ENCODE measurements around the gene ZBTB1.
A peak's percentile ranks its signal among the peaks of the same experiment; 100 is the strongest.

ZBTB1 gene

GRCh38 chr14:64463195-64463594, 41.4 kb upstream of the ZBTB1 start:
- TF ChIP-seq CTCF (IDR thresholded peaks at IDR 0.05; ENCODE audit: insufficient read depth, low read length, poor library complexity, severe bottlenecking) = no peak
- TF ChIP-seq EZH2phosphoT487 (conservative IDR thresholded peaks at IDR 0.05; ENCODE audit: low read length) = no peak
- Histone ChIP-seq H3K4me3 (ENCODE audit: insufficient read depth, low read length, poor library complexity, severe bottlenecking) (no peak overlapping the region), H4K20me1 (ENCODE audit: low read depth, low read length) (no peaks in the 10 kb centered on the region), H3K36me3 (ENCODE audit: low read length) (0 out of 2 replicates have a peak, but pooled peaks cover 2% of the 10 kb centered on the region), H3K9me3 (ENCODE audit: insufficient read depth, low read length) (no peaks in the 10 kb centered on the region), H3K9ac (ENCODE audit: low read length) (no peak overlapping the region), H3K4me2 (ENCODE audit: low read depth, low read length, poor library complexity, severe bottlenecking) (peak overlapping the region; percentile 91), H3K79me2 (ENCODE audit: insufficient read depth, low read length) (no peaks in the 10 kb centered on the region; the same call in 1 of the 2 replicates), H3F3A (ENCODE audit: insufficient read depth) (peaks cover 58% of the 10 kb centered on the region), H3K27ac (ENCODE audit: low read depth, low read length) (peak overlapping the region; percentile 76), H2AFZ (ENCODE audit: low read depth, low read length, severe bottlenecking) (no peak overlapping the region), H3K27me3 (ENCODE audit: low read length) (no peaks in the 10 kb centered on the region), H3K9me2 (replicated peaks; ENCODE audit: insufficient read depth, low read length) (no peaks in the 10 kb centered on the region)

GRCh38 chr14:64463873-64464272, 40.7 kb upstream of the ZBTB1 start:
- peak overlapping the region; percentile 91 for H3K4me2 ChIP-seq (ENCODE audit: low read depth, low read length, poor library complexity, severe bottlenecking)
- H3K36me3 ChIP-seq (ENCODE audit: low read length) = no peaks in the 10 kb centered on the region
- no peaks in the 10 kb centered on the region for H3K27me3 ChIP-seq (ENCODE audit: low read length)
- no peaks in the 10 kb centered on the region for H4K20me1 ChIP-seq (ENCODE audit: low read depth, low read length)
- peak overlapping the region; percentile 62 for H3K9ac ChIP-seq (ENCODE audit: low read length)
- no peaks in the 10 kb centered on the region for H3K9me3 ChIP-seq (ENCODE audit: insufficient read depth, low read length)
- H2AFZ ChIP-seq (ENCODE audit: low read depth, low read length, severe bottlenecking) = no peak overlapping the region
- no peak for TF ChIP-seq CTCF (IDR thresholded peaks at IDR 0.05; ENCODE audit: insufficient read depth, low read length, poor library complexity, severe bottlenecking)
- no peak for TF ChIP-seq EZH2phosphoT487 (conservative IDR thresholded peaks at IDR 0.05; ENCODE audit: low read length)
- no peaks in the 10 kb centered on the region for H3K9me2 ChIP-seq (replicated peaks; ENCODE audit: insufficient read depth, low read length)
- peak overlapping the region; percentile 62 for H3K4me3 ChIP-seq (ENCODE audit: insufficient read depth, low read length, poor library complexity, severe bottlenecking)
- peak overlapping the region; percentile 76 for H3K27ac ChIP-seq (ENCODE audit: low read depth, low read length)
- H3K79me2 ChIP-seq (ENCODE audit: insufficient read depth, low read length) = no peaks in the 10 kb centered on the region; the same call in 1 of the 2 replicates
- peaks cover 59% of the 10 kb centered on the region for H3F3A ChIP-seq (ENCODE audit: insufficient read depth)

GRCh38 chr14:64464651-64465050, 39.9 kb upstream of the ZBTB1 start:
- Histone ChIP-seq H3K27ac (ENCODE audit: low read depth, low read length) (peak overlapping the region; percentile 76), H3K9ac (ENCODE audit: low read length) (peak overlapping the region; percentile 62), H3F3A (ENCODE audit: insufficient read depth) (peaks cover 66% of the 10 kb centered on the region), H3K9me3 (ENCODE audit: insufficient read depth, low read length) (no peaks in the 10 kb centered on the region), H3K4me3 (ENCODE audit: insufficient read depth, low read length, poor library complexity, severe bottlenecking) (peak overlapping the region; percentile 62), H3K4me2 (ENCODE audit: low read depth, low read length, poor library complexity, severe bottlenecking) (peak overlapping the region; percentile 91), H3K9me2 (replicated peaks; ENCODE audit: insufficient read depth, low read length) (no peaks in the 10 kb centered on the region), H3K36me3 (ENCODE audit: low read length) (no peaks in the 10 kb centered on the region), H3K27me3 (ENCODE audit: low read length) (no peaks in the 10 kb centered on the region), H4K20me1 (ENCODE audit: low read depth, low read length) (no peaks in the 10 kb centered on the region), H2AFZ (ENCODE audit: low read depth, low read length, severe bottlenecking) (peak overlapping the region; percentile 49), H3K79me2 (ENCODE audit: insufficient read depth, low read length) (no peaks in the 10 kb centered on the region; the same call in 1 of the 2 replicates)
- no peak for TF ChIP-seq EZH2phosphoT487 (conservative IDR thresholded peaks at IDR 0.05; ENCODE audit: low read length)

- peak within 1 kb of the TSS; percentile 62 for H3K4me3 ChIP-seq (ENCODE audit: insufficient read depth, low read length, poor library complexity, severe bottlenecking)
- H3K27me3 ChIP-seq (ENCODE audit: low read length) = no peaks in the 10 kb centered on the region
- peak within 1 kb of the TSS; percentile 91 for H3K4me2 ChIP-seq (ENCODE audit: low read depth, low read length, poor library complexity, severe bottlenecking)
- no peaks in the 10 kb centered on the region for H3K36me3 ChIP-seq (ENCODE audit: low read length)
- peak within 1 kb of the TSS; percentile 62 for H3K9ac ChIP-seq (ENCODE audit: low read length)
- H3K9me3 ChIP-seq (ENCODE audit: insufficient read depth, low read length) = no peaks in the 10 kb centered on the region
- H2AFZ ChIP-seq (ENCODE audit: low read depth, low read length, severe bottlenecking) = peak within 1 kb of the TSS; percentile 49
- H3K27ac ChIP-seq (ENCODE audit: low read depth, low read length) = peak within 1 kb of the TSS; percentile 76
- H3K9me2 ChIP-seq (replicated peaks; ENCODE audit: insufficient read depth, low read length) = no peaks in the 10 kb centered on the region
- no peaks in the 10 kb centered on the region; the same call in 1 of the 2 replicates for H3K79me2 ChIP-seq (ENCODE audit: insufficient read depth, low read length)
- H3F3A ChIP-seq (ENCODE audit: insufficient read depth) = peaks cover 61% of the 10 kb centered on the region
- TF ChIP-seq CTCF (IDR thresholded peaks at IDR 0.05; ENCODE audit: insufficient read depth, low read length, poor library complexity, severe bottlenecking) (no peak), EZH2phosphoT487 (conservative IDR thresholded peaks at IDR 0.05; ENCODE audit: low read length) (no peak)
- no peaks in the 10 kb centered on the region for H4K20me1 ChIP-seq (ENCODE audit: low read depth, low read length)
These were observed 39.3 kb upstream of the ZBTB1 start, which contains the start of gene AKAP5 for GRCh38 chr14:64465191-64465822. Gene AKAP5 (plus strand): TSS chr14:64465499. CDS start chr14:64468395, 2,896 bp downstream.
